ENCODE results near the gene FHAD1.

FHAD1 gene

GRCh38 chr1:15259622-15260007, 12.6 kb downstream of the FHAD1 start:
- Histone ChIP-seq H3K4me3 (ENCODE audit: low read depth, low read length, poor library complexity, severe bottlenecking) (no peak overlapping the region), H3K36me3 (ENCODE audit: insufficient read depth, low read length) (no peaks in the 10 kb centered on the region), H2AFZ (ENCODE audit: low read length) (no peak overlapping the region), H3F3A (ENCODE audit: insufficient read depth, low read length) (no peaks in the 10 kb centered on the region), H3K4me1 (ENCODE audit: insufficient read depth, low read length, severe bottlenecking) (no peaks in the 10 kb centered on the region), H3K27me3 (ENCODE audit: insufficient read depth, low read length) (no peaks in the 10 kb centered on the region), H3K9me2 (ENCODE audit: low read depth, low read length) (no peaks in the 10 kb centered on the region), H3K79me2 (ENCODE audit: insufficient read depth, low read length) (no peaks in the 10 kb centered on the region), H3K4me2 (ENCODE audit: low read length) (no peak overlapping the region), H3K27ac (ENCODE audit: low read depth, low read length, poor library complexity, severe bottlenecking) (no peak overlapping the region), H3K9ac (ENCODE audit: low read length) (no peak overlapping the region), H4K20me1 (ENCODE audit: insufficient read depth, low read length) (no peaks in the 10 kb centered on the region), H3K9me3 (ENCODE audit: low read length) (no peaks in the 10 kb centered on the region)
- TF ChIP-seq EZH2 (IDR thresholded peaks at IDR 0.05; ENCODE audit: borderline replicate concordance, low read length) (no peak), CTCF (IDR thresholded peaks at IDR 0.05; ENCODE audit: low read length) (no peak)

- Histone ChIP-seq H3K4me2 (ENCODE audit: low read length) (no peak overlapping the region), H3K36me3 (ENCODE audit: insufficient read depth, low read length) (no peaks in the 10 kb centered on the region), H3K27ac (ENCODE audit: low read depth, low read length, poor library complexity, severe bottlenecking) (no peak overlapping the region), H3K27me3 (ENCODE audit: insufficient read depth, low read length) (no peaks in the 10 kb centered on the region; the same call in 1 of the 2 replicates), H3K9ac (ENCODE audit: low read length) (no peak overlapping the region), H3K9me3 (ENCODE audit: low read length) (no peaks in the 10 kb centered on the region), H3K9me2 (ENCODE audit: low read depth, low read length) (no peaks in the 10 kb centered on the region), H2AFZ (ENCODE audit: low read length) (no peak overlapping the region), H3K4me3 (ENCODE audit: low read depth, low read length, poor library complexity, severe bottlenecking) (no peak overlapping the region), H3K4me1 (ENCODE audit: insufficient read depth, low read length, severe bottlenecking) (no peaks in the 10 kb centered on the region), H4K20me1 (ENCODE audit: insufficient read depth, low read length) (no peaks in the 10 kb centered on the region), H3F3A (ENCODE audit: insufficient read depth, low read length) (no peaks in the 10 kb centered on the region), H3K79me2 (ENCODE audit: insufficient read depth, low read length) (no peaks in the 10 kb centered on the region)
- TF ChIP-seq CTCF (IDR thresholded peaks at IDR 0.05; ENCODE audit: low read length) = no peak
- no peak for TF ChIP-seq EZH2 (IDR thresholded peaks at IDR 0.05; ENCODE audit: borderline replicate concordance, low read length)
Measured at GRCh38 chr1:15260418-15261154, 13.6 kb downstream of the FHAD1 start.

DNA sequence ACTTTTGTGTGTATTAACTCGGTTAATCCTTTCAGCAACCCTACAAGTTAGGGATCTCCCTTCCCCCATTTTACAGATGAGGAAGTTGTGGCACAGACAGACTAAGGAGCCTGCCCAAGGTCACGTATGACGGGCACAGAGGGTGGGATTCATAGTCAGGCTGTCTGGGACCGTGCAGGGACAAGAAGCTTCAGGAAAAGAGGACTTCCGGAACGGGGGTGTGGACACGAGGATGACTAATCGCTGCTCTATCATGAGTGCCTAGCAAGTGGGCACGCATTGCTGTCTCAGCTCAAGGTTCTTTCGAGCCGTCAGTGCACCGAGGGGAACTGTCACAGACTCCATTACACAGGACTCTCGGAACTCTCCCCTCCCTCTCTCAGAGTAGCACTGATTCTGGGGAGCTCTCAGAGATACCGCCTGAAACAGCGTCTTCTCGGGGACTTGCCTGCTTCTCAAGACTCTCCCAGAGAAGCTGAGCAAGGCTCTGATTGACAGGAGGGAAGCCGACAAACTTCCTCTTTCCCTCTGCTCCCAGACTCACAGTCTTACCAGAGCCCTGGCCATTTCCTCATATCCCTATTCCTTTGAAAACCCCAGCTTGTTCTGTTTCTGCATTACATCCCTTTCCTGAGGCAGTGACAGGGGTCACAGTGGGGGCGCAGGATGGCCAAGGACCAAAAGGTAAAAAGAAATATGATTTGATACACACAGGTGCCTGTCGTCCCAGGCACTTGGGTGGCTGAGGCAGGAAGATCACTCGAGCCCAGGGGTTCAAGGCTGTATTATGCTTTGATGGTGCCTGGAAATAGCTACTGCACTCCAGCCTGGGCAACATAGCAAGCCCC, 14.4 kb downstream of the FHAD1 start:
- no peak overlapping the region for H3K9ac ChIP-seq (ENCODE audit: low read length)
- H3K4me2 ChIP-seq (ENCODE audit: low read length) = no peak overlapping the region
- no peaks in the 10 kb centered on the region for H3F3A ChIP-seq (ENCODE audit: insufficient read depth, low read length)
- H2AFZ ChIP-seq (ENCODE audit: low read length) = no peak overlapping the region
- H3K36me3 ChIP-seq (ENCODE audit: insufficient read depth, low read length) = no peaks in the 10 kb centered on the region
- no peaks in the 10 kb centered on the region; the same call in 1 of the 2 replicates for H3K27me3 ChIP-seq (ENCODE audit: insufficient read depth, low read length)
- no peaks in the 10 kb centered on the region for H3K9me3 ChIP-seq (ENCODE audit: low read length)
- no peaks in the 10 kb centered on the region for H3K79me2 ChIP-seq (ENCODE audit: insufficient read depth, low read length)
- H3K4me3 ChIP-seq (ENCODE audit: low read depth, low read length, poor library complexity, severe bottlenecking) = no peak overlapping the region
- TF ChIP-seq EZH2 (IDR thresholded peaks at IDR 0.05; ENCODE audit: borderline replicate concordance, low read length) = no peak
- no peak for TF ChIP-seq CTCF (IDR thresholded peaks at IDR 0.05; ENCODE audit: low read length)
- H3K27ac ChIP-seq (ENCODE audit: low read depth, low read length, poor library complexity, severe bottlenecking) = no peak overlapping the region
- no peaks in the 10 kb centered on the region for H3K4me1 ChIP-seq (ENCODE audit: insufficient read depth, low read length, severe bottlenecking)
- no peaks in the 10 kb centered on the region for H4K20me1 ChIP-seq (ENCODE audit: insufficient read depth, low read length)
- no peaks in the 10 kb centered on the region for H3K9me2 ChIP-seq (ENCODE audit: low read depth, low read length)

Data from OCI-LY1 (cell line).